ENCODE data around the gene C11orf58.

GRCh38 chr11:16786131-16786530, 47.7 kb downstream of the C11orf58 start:
- TF ChIP-seq, protein P1, sequence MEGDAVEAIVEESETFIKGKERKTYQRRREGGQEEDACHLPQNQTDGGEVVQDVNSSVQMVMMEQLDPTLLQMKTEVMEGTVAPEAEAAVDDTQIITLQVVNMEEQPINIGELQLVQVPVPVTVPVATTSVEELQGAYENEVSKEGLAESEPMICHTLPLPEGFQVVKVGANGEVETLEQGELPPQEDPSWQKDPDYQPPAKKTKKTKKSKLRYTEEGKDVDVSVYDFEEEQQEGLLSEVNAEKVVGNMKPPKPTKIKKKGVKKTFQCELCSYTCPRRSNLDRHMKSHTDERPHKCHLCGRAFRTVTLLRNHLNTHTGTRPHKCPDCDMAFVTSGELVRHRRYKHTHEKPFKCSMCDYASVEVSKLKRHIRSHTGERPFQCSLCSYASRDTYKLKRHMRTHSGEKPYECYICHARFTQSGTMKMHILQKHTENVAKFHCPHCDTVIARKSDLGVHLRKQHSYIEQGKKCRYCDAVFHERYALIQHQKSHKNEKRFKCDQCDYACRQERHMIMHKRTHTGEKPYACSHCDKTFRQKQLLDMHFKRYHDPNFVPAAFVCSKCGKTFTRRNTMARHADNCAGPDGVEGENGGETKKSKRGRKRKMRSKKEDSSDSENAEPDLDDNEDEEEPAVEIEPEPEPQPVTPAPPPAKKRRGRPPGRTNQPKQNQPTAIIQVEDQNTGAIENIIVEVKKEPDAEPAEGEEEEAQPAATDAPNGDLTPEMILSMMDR (IDR thresholded peaks at IDR 0.05; ENCODE audit: insufficient read depth, low read length): no peak
- no peak for TF ChIP-seq GABPA (IDR thresholded peaks at IDR 0.05; ENCODE audit: low read depth)
